ENCODE results near the gene SETD2.

DNA sequence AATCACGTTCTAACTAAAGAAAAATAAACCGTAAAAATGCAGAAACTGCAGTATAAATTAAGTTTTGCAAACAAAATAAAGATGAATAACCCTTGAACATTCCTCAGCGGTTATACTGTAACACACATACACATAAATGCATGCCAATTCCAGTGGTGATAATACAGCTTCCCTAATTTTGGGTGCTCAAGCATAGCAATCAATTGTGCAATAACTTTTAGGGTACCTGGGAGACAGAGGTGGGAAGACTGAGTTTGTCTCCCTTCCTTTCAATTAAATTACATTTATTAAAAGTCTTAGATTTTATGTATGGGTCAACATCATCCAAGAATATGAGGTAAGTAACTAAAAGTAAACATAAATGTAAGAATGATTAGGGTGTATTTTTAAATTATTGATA lies 71.8 kb downstream of the SETD2 start:
- TF ChIP-seq, protein P1, sequence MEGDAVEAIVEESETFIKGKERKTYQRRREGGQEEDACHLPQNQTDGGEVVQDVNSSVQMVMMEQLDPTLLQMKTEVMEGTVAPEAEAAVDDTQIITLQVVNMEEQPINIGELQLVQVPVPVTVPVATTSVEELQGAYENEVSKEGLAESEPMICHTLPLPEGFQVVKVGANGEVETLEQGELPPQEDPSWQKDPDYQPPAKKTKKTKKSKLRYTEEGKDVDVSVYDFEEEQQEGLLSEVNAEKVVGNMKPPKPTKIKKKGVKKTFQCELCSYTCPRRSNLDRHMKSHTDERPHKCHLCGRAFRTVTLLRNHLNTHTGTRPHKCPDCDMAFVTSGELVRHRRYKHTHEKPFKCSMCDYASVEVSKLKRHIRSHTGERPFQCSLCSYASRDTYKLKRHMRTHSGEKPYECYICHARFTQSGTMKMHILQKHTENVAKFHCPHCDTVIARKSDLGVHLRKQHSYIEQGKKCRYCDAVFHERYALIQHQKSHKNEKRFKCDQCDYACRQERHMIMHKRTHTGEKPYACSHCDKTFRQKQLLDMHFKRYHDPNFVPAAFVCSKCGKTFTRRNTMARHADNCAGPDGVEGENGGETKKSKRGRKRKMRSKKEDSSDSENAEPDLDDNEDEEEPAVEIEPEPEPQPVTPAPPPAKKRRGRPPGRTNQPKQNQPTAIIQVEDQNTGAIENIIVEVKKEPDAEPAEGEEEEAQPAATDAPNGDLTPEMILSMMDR (IDR thresholded peaks at IDR 0.05): no peak
- no peak for TF ChIP-seq POLR2A (IDR thresholded peaks at IDR 0.05)

Measured in uterus (tissue), 2 donors.